Naive thymus-derived CD4-positive, alpha-beta T cell (primary cell): ENCODE results near the gene EZH2. TPM values are rescaled to one million over a fixed set of nuclear protein-coding genes. Genes with fewer than 3 reads are reported as not detected.

ENCODE experiments used
- ATAC-seq: fragments of 150-1000 bp; cut with Tn5 transposase; 2 replicates; pipeline ENCODE4 v1.10.0; 2021; ENCODE audit warnings: mild to moderate bottlenecking, moderate library complexity
- CTCF ChIA-PET: fragments of 350-600 bp; sonication (Branson Sonifier 250); formaldehyde crosslinking; loops from one replicate; lab custom pipeline; 2021; ENCODE audit warnings: antibody characterized with exemption; lab: Charles Lee
- POLR2A ChIA-PET: fragments of 350-600 bp; sonication (Branson Sonifier 250); formaldehyde crosslinking; loops from one replicate; lab custom pipeline; 2021; ENCODE audit warnings: antibody characterized with exemption, inconsistent platforms; lab: Charles Lee
- DNase-seq, 9 donors: peaks; one replicate each; pipeline versions ENCODE4 v3.0.0 to v3.0.0-alpha.2; 2020 to 2022; ENCODE audit warnings: mixed read lengths in 1 of 9
- H3K27ac ChIP-seq: one replicate; pipeline ENCODE4 v1.7.0; 2013; ENCODE audit warnings: mild to moderate bottlenecking, low read depth, low read length, moderate library complexity
- H3K27me3 ChIP-seq, 2 donors: one replicate each; pipeline ENCODE4 v1.7.0; 2013; ENCODE audit warnings: low read length in 2 of 2, mild to moderate bottlenecking in 2 of 2, moderate library complexity in 2 of 2; ENCODE audit not compliant: control insufficient read depth in 2 of 2, insufficient read depth in 2 of 2
- H3K36me3 ChIP-seq, 3 experiments: 1 replicate in 2 of 3; 2 replicates in 1 of 3; pipeline ENCODE4 v1.7.0; 2013; ENCODE audit warnings: low read length in 3 of 3, mild to moderate bottlenecking in 3 of 3, moderate library complexity in 1 of 3; ENCODE audit not compliant: insufficient read depth in 3 of 3, control insufficient read depth in 2 of 3
- H3K4me1 ChIP-seq, 2 donors: one replicate each; pipeline ENCODE4 v1.7.0; 2013; ENCODE audit warnings: low read length in 2 of 2, mild to moderate bottlenecking in 2 of 2, moderate library complexity in 1 of 2; ENCODE audit not compliant: control insufficient read depth in 2 of 2, insufficient read depth in 2 of 2
- H3K4me3 ChIP-seq: 2 replicates; pipeline ENCODE4 v1.7.0; 2013; ENCODE audit warnings: mild to moderate bottlenecking, low read length
- H3K9me3 ChIP-seq, 3 experiments: 1 replicate in 2 of 3; 2 replicates in 1 of 3; pipeline ENCODE4 v1.7.0; 2013; ENCODE audit warnings: low read length in 3 of 3; ENCODE audit not compliant: control insufficient read depth in 2 of 3
- H3K27ac Mint-ChIP-seq, 9 donors: one replicate each; pipeline ENCODE4 v1.8.0; 2020 to 2022; ENCODE audit warnings: mixed read lengths in 9 of 9, mild to moderate bottlenecking in 8 of 9, moderate library complexity in 5 of 9, inconsistent platforms in 2 of 9
- H3K27me3 Mint-ChIP-seq, 5 donors: one replicate each; pipeline ENCODE4 v1.8.0; 2021 to 2022; ENCODE audit warnings: mixed read lengths in 5 of 5, mild to moderate bottlenecking in 1 of 5
- H3K36me3 Mint-ChIP-seq, 5 donors: one replicate each; pipeline ENCODE4 v1.8.0; 2020 to 2022; ENCODE audit warnings: mixed read lengths in 5 of 5, mild to moderate bottlenecking in 3 of 5, inconsistent platforms in 1 of 5
- H3K4me1 Mint-ChIP-seq, 7 donors: one replicate each; pipeline ENCODE4 v1.8.0; 2020 to 2022; ENCODE audit warnings: mixed read lengths in 7 of 7, mild to moderate bottlenecking in 3 of 7, inconsistent platforms in 1 of 7
- H3K4me3 Mint-ChIP-seq, 10 donors: one replicate each; pipeline ENCODE4 v1.8.0; 2020 to 2022; ENCODE audit warnings: mild to moderate bottlenecking in 10 of 10, mixed read lengths in 10 of 10, moderate library complexity in 6 of 10, inconsistent platforms in 2 of 10
- H3K9me3 Mint-ChIP-seq, 11 donors: one replicate each; pipeline ENCODE4 v1.8.0; 2020 to 2022; ENCODE audit warnings: mixed read lengths in 11 of 11, mild to moderate bottlenecking in 4 of 11, inconsistent platforms in 1 of 11, moderate library complexity in 1 of 11
- intact Hi-C, 2 donors: fragments of 100-400 bp; cut with micrococcal nuclease; formaldehyde crosslinking; loops; one replicate each; pipeline ENCODE4 v1.15.1; 2023
- polyA plus RNA-seq, 2 donors: library from polyadenylated mRNA; unstranded; fragments of 300-500 nt; fragmentation: Illumina TruSeq; gene quantifications; one replicate each; pipeline ENCODE4 v1.2.3, GENCODE V29; 2021
- total RNA-seq, 6 experiments: library from RNA in 5 of 6; stranded (reverse) in 5 of 6; gene quantifications; 1 replicate in 5 of 6; 2 replicates in 1 of 6; pipeline ENCODE4 v1.2.3 and lab custom pipeline; 2021 to 2026

The EZH2 gene
- total and polyA plus RNA-seq, 7 experiments from 2014 or later: 2.2 to 73.3 (median 8.9) TPM

DNA sequence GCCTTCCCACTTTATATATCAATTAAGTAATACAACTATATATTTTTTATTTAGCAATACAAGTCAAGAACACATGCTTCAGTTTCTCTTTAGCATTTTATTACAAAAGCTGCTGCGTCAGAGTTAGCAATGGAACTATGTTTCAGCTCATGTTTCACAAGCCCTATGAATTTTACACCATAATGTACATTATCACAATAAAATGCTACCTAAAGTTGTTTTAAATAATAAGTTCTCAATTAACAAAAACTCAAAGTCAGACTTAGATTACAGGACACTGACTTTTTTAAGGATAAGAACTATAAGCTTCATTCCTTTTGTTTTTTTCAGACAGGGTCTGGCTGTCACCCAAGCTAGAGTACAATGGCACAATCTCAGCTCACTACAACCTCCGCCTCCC lies 52.3 kb downstream of the EZH2 start:
- no peaks in the 10 kb centered on the region for H3K4me1 ChIP-seq
- no peaks in the 10 kb centered on the region for H3K27me3 ChIP-seq
- Mint-ChIP-seq H3K27ac (peak overlapping the region in 1 of 9 donors; percentile 24), H3K36me3 (peaks cover 9 to 28% (median 19%) of the 10 kb centered on the region in 5 donors), H3K27me3 (no peaks in the 10 kb centered on the region), H3K9me3 (no peaks in the 10 kb centered on the region), H3K4me1 (peaks cover 0 to 25% (median 5%) of the 10 kb centered on the region in 7 donors), H3K4me3 (peak overlapping the region in 1 of 10 donors; percentile 56)
- H3K27ac ChIP-seq: no peak overlapping the region
- no peaks in the 10 kb centered on the region for H3K36me3 ChIP-seq
- no peaks in the 10 kb centered on the region for H3K9me3 ChIP-seq
- ChIA-PET CTCF (no interaction called here), POLR2A (interaction anchor here (0.6 to 0.9 kb wide), 2 partner anchors 15 to 129 kb away, joined by 3 read pairs; no protein-coding TSS in a partner anchor)
- H3K4me3 ChIP-seq: no peak overlapping the region
- intact Hi-C loops: no loop called here
- DNase-seq (no peak), ATAC-seq (no peak)

GRCh38 chr7:148830897-148831692 lies 53.0 kb downstream of the EZH2 start:
- Histone ChIP-seq H3K4me1 (no peaks in the 10 kb centered on the region), H3K27ac (no peak overlapping the region), H3K4me3 (no peak overlapping the region), H3K9me3 (no peaks in the 10 kb centered on the region), H3K27me3 (no peaks in the 10 kb centered on the region), H3K36me3 (no peaks in the 10 kb centered on the region)
- intact Hi-C loops: no loop called here
- no peak overlapping the region for H3K4me3 Mint-ChIP-seq
- H3K4me1 Mint-ChIP-seq: peaks cover 0 to 24% (median 0%) of the 10 kb centered on the region in 7 donors
- no peak for DNase-seq
- no peaks in the 10 kb centered on the region for H3K27me3 Mint-ChIP-seq
- H3K27ac Mint-ChIP-seq: peak overlapping the region in 2 of 9 donors; percentile 20 to 34
- peaks cover 4 to 26% (median 15%) of the 10 kb centered on the region in 5 donors for H3K36me3 Mint-ChIP-seq
- H3K9me3 Mint-ChIP-seq: no peaks in the 10 kb centered on the region
- ATAC-seq: no peak
- ChIA-PET CTCF (no interaction called here), POLR2A (interaction anchor here (0.9 kb wide), 1 partner anchor 16 kb away, joined by 3 read pairs; no protein-coding TSS in a partner anchor)

- H3K27ac ChIP-seq: no peak overlapping the region
- DNase-seq (no peak), ATAC-seq (no peak)
- no peak overlapping the region for H3K4me3 Mint-ChIP-seq
- no peaks in the 10 kb centered on the region for H3K27me3 ChIP-seq
- no peaks in the 10 kb centered on the region for H3K9me3 Mint-ChIP-seq
- H3K27me3 Mint-ChIP-seq: no peaks in the 10 kb centered on the region
- H3K4me1 ChIP-seq: no peaks in the 10 kb centered on the region
- no peak overlapping the region for H3K4me3 ChIP-seq
- H3K27ac Mint-ChIP-seq: peak overlapping the region in 1 of 9 donors; percentile 30
- H3K4me1 Mint-ChIP-seq: peaks cover 0 to 16% (median 0%) of the 10 kb centered on the region in 7 donors
- no peaks in the 10 kb centered on the region for H3K36me3 ChIP-seq
- ChIA-PET CTCF (no interaction called here), POLR2A (no interaction called here)
- H3K36me3 Mint-ChIP-seq: peaks cover 3 to 32% (median 17%) of the 10 kb centered on the region in 5 donors
- intact Hi-C loops: no loop called here
- H3K9me3 ChIP-seq: no peaks in the 10 kb centered on the region
Observed at GRCh38 chr7:148828965-148829364, 55.1 kb downstream of the EZH2 start.

DNA sequence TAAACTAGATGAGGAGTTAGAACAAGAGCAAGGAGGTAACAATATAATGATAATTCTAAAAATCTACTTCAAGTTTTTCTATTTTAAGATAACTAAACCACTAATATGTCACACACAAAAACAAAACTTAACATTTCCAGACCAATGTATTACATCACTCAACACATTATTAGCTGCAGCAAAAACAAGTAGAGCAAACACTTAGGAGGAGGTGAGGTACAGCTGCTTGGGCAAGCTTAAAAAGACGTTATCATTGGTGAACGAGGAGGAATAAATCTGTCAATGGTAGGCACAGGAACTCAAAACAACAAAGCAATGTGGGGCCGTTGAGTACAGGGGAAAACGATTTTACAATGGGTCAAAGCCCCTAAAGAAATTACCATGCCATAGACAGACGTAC lies 58.8 kb downstream of the EZH2 start:
- H3K27ac ChIP-seq: no peak overlapping the region
- no peaks in the 10 kb centered on the region for H3K9me3 ChIP-seq
- H3K4me1 ChIP-seq: no peaks in the 10 kb centered on the region
- H3K36me3 ChIP-seq: no peaks in the 10 kb centered on the region
- DNase-seq: no peak
- ATAC-seq: no peak
- Mint-ChIP-seq H3K27me3 (no peaks in the 10 kb centered on the region), H3K27ac (no peak overlapping the region), H3K4me3 (no peak overlapping the region), H3K9me3 (no peaks in the 10 kb centered on the region), H3K4me1 (peaks cover 0 to 9% (median 0%) of the 10 kb centered on the region in 7 donors), H3K36me3 (peaks cover 0 to 31% (median 20%) of the 10 kb centered on the region in 5 donors)
- POLR2A ChIA-PET: no interaction called here
- intact Hi-C loops: no loop called here
- H3K27me3 ChIP-seq: no peaks in the 10 kb centered on the region
- CTCF ChIA-PET: no interaction called here
- H3K4me3 ChIP-seq: no peak overlapping the region

DNA sequence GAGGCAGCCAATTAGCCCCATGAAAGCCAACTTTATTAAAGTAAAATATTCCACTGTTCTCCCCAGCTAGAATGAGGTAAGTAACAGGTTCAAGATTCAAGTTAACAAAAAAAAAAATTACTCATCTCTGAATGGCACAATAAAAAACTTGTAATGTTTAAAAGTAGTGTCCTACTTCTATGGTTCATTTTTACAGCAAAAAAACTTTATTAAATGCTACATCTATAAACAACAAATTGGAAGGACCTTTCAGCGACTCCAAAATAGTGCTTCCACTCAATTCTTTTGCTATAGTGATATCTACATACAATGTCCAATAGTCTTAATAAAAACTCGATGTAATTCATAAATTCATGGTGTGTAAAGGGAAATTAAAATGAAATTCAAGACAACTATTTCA lies 59.2 kb downstream of the EZH2 start:
- H3K27ac ChIP-seq: no peak overlapping the region
- CTCF ChIA-PET: no interaction called here
- H3K27me3 ChIP-seq: no peaks in the 10 kb centered on the region
- POLR2A ChIA-PET: no interaction called here
- DNase-seq: no peak
- ATAC-seq: no peak
- Mint-ChIP-seq H3K27ac (no peak overlapping the region), H3K36me3 (peaks cover 0 to 30% (median 20%) of the 10 kb centered on the region in 5 donors), H3K4me3 (no peak overlapping the region), H3K9me3 (no peaks in the 10 kb centered on the region), H3K4me1 (peaks cover 0 to 9% (median 0%) of the 10 kb centered on the region in 7 donors), H3K27me3 (no peaks in the 10 kb centered on the region)
- H3K4me1 ChIP-seq: no peaks in the 10 kb centered on the region
- H3K4me3 ChIP-seq: no peak overlapping the region
- intact Hi-C loops: no loop called here
- no peaks in the 10 kb centered on the region for H3K36me3 ChIP-seq
- no peaks in the 10 kb centered on the region for H3K9me3 ChIP-seq

GRCh38 chr7:148821422-148821821 lies 62.7 kb downstream of the EZH2 start:
- CTCF ChIA-PET: no interaction called here

More at GRCh38 chr7:148821422-148821821, 62.7 kb downstream of the EZH2 start:
- Histone ChIP-seq H3K9me3 (no peaks in the 10 kb centered on the region), H3K27ac (no peak overlapping the region), H3K4me3 (no peak overlapping the region), H3K4me1 (no peaks in the 10 kb centered on the region), H3K36me3 (peaks cover 0 to 8% (median 4%) of the 10 kb centered on the region in 3 experiments), H3K27me3 (no peaks in the 10 kb centered on the region)
- no peaks in the 10 kb centered on the region for H3K27me3 Mint-ChIP-seq
- no peak for DNase-seq
- POLR2A ChIA-PET: interaction anchor here (1.2 kb wide), 1 partner anchor 62 kb away, joined by 3 read pairs; no protein-coding TSS in a partner anchor
- H3K36me3 Mint-ChIP-seq: peaks cover 8 to 34% (median 16%) of the 10 kb centered on the region in 5 donors
- no peak for ATAC-seq
- intact Hi-C loops: no loop called here
- peaks cover 0 to 8% (median 0%) of the 10 kb centered on the region in 7 donors for H3K4me1 Mint-ChIP-seq
- peak overlapping the region in 2 of 9 donors; percentile 5 to 53 for H3K27ac Mint-ChIP-seq
- H3K4me3 Mint-ChIP-seq: no peak overlapping the region
- H3K9me3 Mint-ChIP-seq: no peaks in the 10 kb centered on the region
